ENCODE measurements around the gene NCOA5. TPM values are rescaled to one million over a fixed set of nuclear protein-coding genes. Genes with fewer than 3 reads are reported as not detected.
A peak's percentile ranks its signal among the peaks of the same experiment; 100 is the strongest.

Gene NCOA5
- total and polyA plus RNA-seq, 7 donors: 10.6 to 39.2 (median 22.4) TPM

- no peaks in the 10 kb centered on the region for H3K9me3 ChIP-seq
- peaks cover 0 to 24% (median 1%) of the 10 kb centered on the region in 4 donors for H3K36me3 ChIP-seq
- H3K27me3 ChIP-seq: no peaks in the 10 kb centered on the region
- peaks cover 0 to 45% (median 20%) of the 10 kb centered on the region in 4 donors for H3K4me1 ChIP-seq
- no peak overlapping the region for H3K4me3 ChIP-seq
- 17 to 53% methylated on average over 2 of the region's 2 CpGs for WGBS, 2 donors
- no peak for DNase-seq
- no peak for TF ChIP-seq POLR2AphosphoS5 (IDR thresholded peaks at IDR 0.05)
- H3K27ac ChIP-seq: peak overlapping the region in 1 of 4 donors; percentile 34
- intact Hi-C loops (cut with DNase I): no loop called here
Measured at GRCh38 chr20:46121184-46121930, 31.6 kb upstream of the NCOA5 start.

- intact Hi-C loops (cut with DNase I): no loop called here
- DNase-seq: no peak
- Histone ChIP-seq H3K36me3 (peaks cover 0 to 22% (median 1%) of the 10 kb centered on the region in 4 donors), H3K4me3 (no peak overlapping the region), H3K27me3 (no peaks in the 10 kb centered on the region), H3K9me3 (no peaks in the 10 kb centered on the region), H3K4me1 (peaks cover 0 to 45% (median 20%) of the 10 kb centered on the region in 4 donors), H3K27ac (peak overlapping the region in 2 of 4 donors; percentile 27 to 34)
- TF ChIP-seq CTCF (IDR thresholded peaks at IDR 0.05): no peak
- TF ChIP-seq EP300 (IDR thresholded peaks at IDR 0.05): no peak
- no peak for TF ChIP-seq POLR2AphosphoS5 (IDR thresholded peaks at IDR 0.05)
- no peak for TF ChIP-seq POLR2A (IDR thresholded peaks at IDR 0.05)
- WGBS, 2 donors: 88% methylated on average over 2 of the region's 2 CpGs
Measured at GRCh38 chr20:46120136-46120535, 30.4 kb upstream of the NCOA5 start.

- TF ChIP-seq POLR2AphosphoS5 (IDR thresholded peaks at IDR 0.05): no peak
- TF ChIP-seq POLR2A (IDR thresholded peaks at IDR 0.05): no peak
- no peak for TF ChIP-seq EP300 (IDR thresholded peaks at IDR 0.05)
- peaks cover 0 to 45% (median 20%) of the 10 kb centered on the region in 4 donors for H3K4me1 ChIP-seq
- DNase-seq: no peak
- H3K36me3 ChIP-seq: peaks cover 0 to 22% (median 1%) of the 10 kb centered on the region in 4 donors
- 83 to 86% methylated on average over 2 of the region's 2 CpGs for WGBS, 2 donors
- H3K4me3 ChIP-seq: no peak overlapping the region
- H3K9me3 ChIP-seq: no peaks in the 10 kb centered on the region
- H3K27me3 ChIP-seq: no peaks in the 10 kb centered on the region
- intact Hi-C loops (cut with DNase I): no loop called here
- H3K27ac ChIP-seq: peak overlapping the region in 3 of 4 donors; percentile 81 to 87 (median 84)
Measured at GRCh38 chr20:46119547-46119946, 29.8 kb upstream of the NCOA5 start.

GRCh38 chr20:46119028-46119546 is 29.3 kb upstream of the NCOA5 start:
- Histone ChIP-seq H3K27ac (peak overlapping the region; percentile 77 to 87 (median 82)), H3K4me1 (peaks cover 0 to 45% (median 20%) of the 10 kb centered on the region in 4 donors), H3K9me3 (no peaks in the 10 kb centered on the region), H3K27me3 (no peaks in the 10 kb centered on the region), H3K36me3 (peaks cover 0 to 21% (median 1%) of the 10 kb centered on the region in 4 donors), H3K4me3 (peak overlapping the region in 3 of 4 donors; percentile 45 to 55 (median 52))
- intact Hi-C loops (cut with DNase I): no loop called here
- DNase-seq: no peak
- 44 to 45% methylated on average over 2 of the region's 2 CpGs for WGBS, 2 donors
- TF ChIP-seq POLR2AphosphoS5 (IDR thresholded peaks at IDR 0.05): no peak
- no peak for TF ChIP-seq CTCF (IDR thresholded peaks at IDR 0.05)
- no peak for TF ChIP-seq EP300 (IDR thresholded peaks at IDR 0.05)
- TF ChIP-seq POLR2A (IDR thresholded peaks at IDR 0.05): no peak

- no peak for TF ChIP-seq POLR2A (IDR thresholded peaks at IDR 0.05)
- no peak for TF ChIP-seq CTCF (IDR thresholded peaks at IDR 0.05)
- TF ChIP-seq EP300 (IDR thresholded peaks at IDR 0.05): no peak
- TF ChIP-seq POLR2AphosphoS5 (IDR thresholded peaks at IDR 0.05): no peak
- peak; percentile 73 for DNase-seq
- 23 to 46% methylated on average over 15 of the region's 15 CpGs for WGBS, 2 donors
- Histone ChIP-seq H3K4me3 (peak overlapping the region; percentile 36 to 55 (median 48)), H3K27me3 (no peaks in the 10 kb centered on the region), H3K36me3 (peaks cover 0 to 16% (median 0%) of the 10 kb centered on the region in 4 donors), H3K27ac (peak overlapping the region; percentile 77 to 87 (median 82)), H3K9me3 (no peaks in the 10 kb centered on the region), H3K4me1 (peaks cover 0 to 45% (median 20%) of the 10 kb centered on the region in 4 donors)
- intact Hi-C loops (cut with DNase I): no loop called here
Measured at GRCh38 chr20:46118481-46119020, 28.8 kb upstream of the NCOA5 start.
